H9 (cell line): ENCODE results near the gene TMEM165. TPM values are rescaled to one million over a fixed set of nuclear protein-coding genes. Genes with fewer than 3 reads are reported as not detected.

ENCODE experiments used
- DNase-seq: peaks from one replicate; pipeline ENCODE4 v3.0.0-alpha.2; 2017
- H2AFZ ChIP-seq: one replicate; pipeline ENCODE4 v1.6.1; 2013; ENCODE audit warnings: mild to moderate bottlenecking, low read length, control low read depth, moderate library complexity
- H2AK5ac ChIP-seq: 2 replicates; pipeline ENCODE4 v1.6.1; 2013; ENCODE audit warnings: low read length, control low read depth, mixed read lengths; ENCODE audit not compliant: insufficient read length
- H2BK120ac ChIP-seq: one replicate; pipeline ENCODE4 v1.6.1; 2013; ENCODE audit warnings: low read depth, mild to moderate bottlenecking, low read length, control low read depth, inconsistent platforms; ENCODE audit not compliant: poor library complexity, severe bottlenecking
- H2BK12ac ChIP-seq: 2 replicates; pipeline ENCODE4 v1.6.1; 2013; ENCODE audit warnings: low read length, control low read depth, mixed read lengths, low read depth; ENCODE audit not compliant: insufficient read length
- H2BK15ac ChIP-seq: 2 replicates; pipeline ENCODE4 v1.6.1; 2013; ENCODE audit warnings: low read depth, low read length, control low read depth
- H2BK20ac ChIP-seq: one replicate; pipeline ENCODE4 v1.6.1; 2013; ENCODE audit warnings: low read depth, mild to moderate bottlenecking, low read length, control low read depth, inconsistent platforms; ENCODE audit not compliant: poor library complexity, severe bottlenecking
- H2BK5ac ChIP-seq: 2 replicates; pipeline ENCODE4 v1.6.1; 2013; ENCODE audit warnings: low read length, control low read depth, mixed read lengths; ENCODE audit not compliant: insufficient read length
- H3K14ac ChIP-seq: 2 replicates; pipeline ENCODE4 v1.6.1; 2013; ENCODE audit warnings: low read length, control low read depth; ENCODE audit not compliant: insufficient read depth
- H3K18ac ChIP-seq: 2 replicates; pipeline ENCODE4 v1.6.1; 2013; ENCODE audit warnings: low read depth, mild to moderate bottlenecking, mixed read lengths, low read length, control low read depth; ENCODE audit not compliant: insufficient read length
- H3K23ac ChIP-seq: 2 replicates; pipeline ENCODE4 v1.6.1; 2013; ENCODE audit warnings: low read length, control low read depth, mixed read lengths, low read depth; ENCODE audit not compliant: insufficient read length
- H3K23me2 ChIP-seq: 2 replicates; pipeline ENCODE4 v1.6.1; 2013; ENCODE audit warnings: low read depth, mild to moderate bottlenecking, mixed read lengths, low read length, control low read depth; ENCODE audit not compliant: insufficient read length, poor library complexity, severe bottlenecking
- H3K27ac ChIP-seq: 2 replicates; pipeline ENCODE4 v1.5.1; 2013; ENCODE audit warnings: low read length, control low read depth, mixed read lengths, low read depth; ENCODE audit not compliant: insufficient read length
- H3K27me3 ChIP-seq: 2 replicates; pipeline ENCODE4 v1.6.1; 2013; ENCODE audit warnings: low read length, control low read depth, inconsistent platforms; ENCODE audit not compliant: insufficient read depth
- H3K4ac ChIP-seq: 2 replicates; pipeline ENCODE4 v1.6.1; 2013; ENCODE audit warnings: low read depth, mild to moderate bottlenecking, control low read depth, inconsistent platforms, low read length, moderate library complexity
- H3K4me1 ChIP-seq: 2 replicates; pipeline ENCODE4 v1.6.1; 2013; ENCODE audit warnings: low read length, control low read depth, inconsistent platforms; ENCODE audit not compliant: insufficient read depth
- H3K4me2 ChIP-seq: 2 replicates; pipeline ENCODE4 v1.6.1; 2013; ENCODE audit warnings: low read length, control low read depth, mixed read lengths; ENCODE audit not compliant: insufficient read length, insufficient read depth
- H3K56ac ChIP-seq: 2 replicates; pipeline ENCODE4 v1.6.1; 2013; ENCODE audit warnings: low read depth, mild to moderate bottlenecking, mixed read lengths, low read length, control low read depth; ENCODE audit not compliant: insufficient read length
- H3K79me1 ChIP-seq: 2 replicates; pipeline ENCODE4 v1.6.1; 2013; ENCODE audit warnings: low read depth, mild to moderate bottlenecking, moderate library complexity, low read length, control low read depth, inconsistent platforms; ENCODE audit not compliant: insufficient read depth, poor library complexity, severe bottlenecking
- H3K79me2 ChIP-seq: 2 replicates; pipeline ENCODE4 v1.6.1; 2013; ENCODE audit warnings: low read length, control low read depth, inconsistent platforms; ENCODE audit not compliant: insufficient read depth
- H3K9ac ChIP-seq: 2 replicates; pipeline ENCODE4 v1.6.1; 2013; ENCODE audit warnings: low read length, control low read depth, mixed read lengths; ENCODE audit not compliant: insufficient read length; ENCODE audit errors: extremely low read depth
- H3K9me3 ChIP-seq: one replicate; pipeline ENCODE4 v1.6.1; 2013; ENCODE audit warnings: low read depth, low read length, inconsistent platforms; ENCODE audit not compliant: control insufficient read depth
- H3T11ph ChIP-seq: one replicate; pipeline ENCODE4 v1.6.1; 2013; ENCODE audit warnings: mild to moderate bottlenecking, low read length, control low read depth, inconsistent platforms
- H4K20me1 ChIP-seq: one replicate; pipeline ENCODE4 v1.6.1; 2013; ENCODE audit not compliant: control insufficient read depth, insufficient read length, insufficient read depth
- H4K5ac ChIP-seq: 2 replicates; pipeline ENCODE4 v1.6.1; 2013; ENCODE audit warnings: low read depth, mild to moderate bottlenecking, mixed read lengths, low read length, control low read depth; ENCODE audit not compliant: insufficient read length
- H4K8ac ChIP-seq: replicated peaks from 2 replicates; pipeline ENCODE4 v1.6.1; 2013; ENCODE audit warnings: low read length, control low read depth, mixed read lengths, low read depth; ENCODE audit not compliant: insufficient read length
- H4K91ac ChIP-seq: 2 replicates; pipeline ENCODE4 v1.6.1; 2013; ENCODE audit warnings: low read depth, mild to moderate bottlenecking, moderate library complexity, mixed read lengths, low read length, control low read depth; ENCODE audit not compliant: insufficient read length
- H3K27ac Mint-ChIP-seq, 3 experiments: 2 replicates in 2 of 3; 3 replicates in 1 of 3; pipeline ENCODE4 v1.8.0; 2020 to 2021; ENCODE audit warnings: mixed read lengths in 3 of 3, mild to moderate bottlenecking in 1 of 3, moderate library complexity in 1 of 3
- H3K27me3 Mint-ChIP-seq: 2 replicates; pipeline ENCODE4 v1.8.0; 2021; ENCODE audit warnings: low read depth, mild to moderate bottlenecking, moderate library complexity, mixed read lengths
- H3K36me3 Mint-ChIP-seq, 3 experiments: 2 replicates in 2 of 3; 3 replicates in 1 of 3; pipeline ENCODE4 v1.8.0; 2020 to 2021; ENCODE audit warnings: low read depth in 3 of 3, mixed read lengths in 3 of 3; ENCODE audit not compliant: insufficient read depth in 1 of 3
- H3K4me1 Mint-ChIP-seq, 2 experiments: 2 replicates each; pipeline ENCODE4 v1.8.0; 2020; ENCODE audit warnings: mixed read lengths in 2 of 2
- H3K4me3 Mint-ChIP-seq, 2 experiments: 2 replicates in 1 of 2; 3 replicates in 1 of 2; pipeline ENCODE4 v1.8.0; 2020 to 2021; ENCODE audit warnings: mild to moderate bottlenecking in 2 of 2, mixed read lengths in 2 of 2, moderate library complexity in 1 of 2
- H3K9me3 Mint-ChIP-seq, 2 experiments: 2 replicates in 1 of 2; 3 replicates in 1 of 2; pipeline ENCODE4 v1.8.0; 2020; ENCODE audit warnings: mild to moderate bottlenecking in 2 of 2, mixed read lengths in 2 of 2, moderate library complexity in 1 of 2
- CTCF ChIP-seq: fragments of 200-600 bp; sonication (generic); conservative IDR thresholded peaks from 3 replicates; pipeline ENCODE4 v1.8.0; 2021; ENCODE audit warnings: antibody characterized with exemption, mild to moderate bottlenecking
- WGBS: extraction: QIAGEN DNeasy Blood & Tissue Kit; methylation state at CpG from one replicate; pipeline ENCODE4 v1.1.7; 2013; ENCODE audit warnings: missing lambda C conversion rate, low lambda C conversion rate, mixed read lengths; ENCODE audit not compliant: insufficient read length; ENCODE audit errors: extremely low coverage; 5-methylcytosine and 5-hydroxymethylcytosine counted together
- total RNA-seq: library from RNA; stranded (reverse); gene quantifications from 2 replicates; pipeline ENCODE4 v1.2.1, GENCODE V29; 2021

The TMEM165 gene
- total RNA-seq, 1 experiment from 2014 or later = 87.2 TPM

- Mint-ChIP-seq H3K4me3 (no peak overlapping the region), H3K9me3 (no peaks in the 10 kb centered on the region), H3K36me3 (peaks cover 7 to 35% (median 22%) of the 10 kb centered on the region in 3 experiments), H3K27ac (peak overlapping the region in 2 of 3 experiments; percentile 14 to 34; a peak in 1 of 7 replicates), H3K4me1 (peaks cover 34 to 36% of the 10 kb centered on the region in 2 experiments), H3K27me3 (no peaks in the 10 kb centered on the region)
- Histone ChIP-seq H4K5ac (no peak overlapping the region), H3K4ac (no peak overlapping the region), H3K27me3 (no peaks in the 10 kb centered on the region), H4K91ac (no peak overlapping the region), H2BK5ac (no peak overlapping the region), H4K8ac (no peak overlapping the region), H4K20me1 (no peaks in the 10 kb centered on the region), H2AK5ac (no peak overlapping the region), H2AFZ (no peak overlapping the region), H3K23me2 (no peaks in the 10 kb centered on the region), H3K27ac (no peak overlapping the region), H3K4me2 (no peak overlapping the region), H3K4me1 (peaks cover 12% of the 10 kb centered on the region), H3K23ac (no peak overlapping the region), H2BK120ac (no peak overlapping the region), H3K79me2 (no peaks in the 10 kb centered on the region), H3K9ac (no peak overlapping the region), H3K56ac (no peak overlapping the region), H3K14ac (no peak overlapping the region), H2BK20ac (no peak overlapping the region), H3K79me1 (no peaks in the 10 kb centered on the region), H3K9me3 (no peaks in the 10 kb centered on the region), H2BK15ac (no peak overlapping the region), H2BK12ac (no peak overlapping the region), H3K18ac (no peak overlapping the region), H3T11ph (no peak overlapping the region)
- no peak for DNase-seq
- 100% methylated on average over 1 of the region's 6 CpGs for WGBS
- TF ChIP-seq CTCF = no peak
Measured at GRCh38 chr4:55367084-55367722, 28.6 kb upstream of the TMEM165 start.
